Hepatocyte (in vitro differentiated cells): ENCODE results near the gene SYTL3. TPM values are rescaled to one million over a fixed set of nuclear protein-coding genes. Genes with fewer than 3 reads are reported as not detected.
A peak's percentile ranks its signal among the peaks of the same experiment; 100 is the strongest.

Experiments
- DNase-seq: peaks from one replicate; pipeline ENCODE4 v3.0.0-alpha.2; 2016; ENCODE audit warnings: low spot score
- H2AFZ ChIP-seq: fragments of 200-600 bp; sonication (generic); 2 replicates; pipeline ENCODE4 v1.6.0; 2016; ENCODE audit warnings: antibody characterized with exemption, mild to moderate bottlenecking
- H3K27ac ChIP-seq: fragments of 200-600 bp; sonication (generic); 2 replicates; pipeline ENCODE4 v1.5.1; 2016; ENCODE audit warnings: mild to moderate bottlenecking
- H3K27me3 ChIP-seq: fragments of 200-600 bp; sonication (generic); 2 replicates; pipeline ENCODE4 v1.6.1; 2016
- H3K36me3 ChIP-seq: fragments of 200-600 bp; sonication (generic); replicated peaks from 2 replicates; pipeline ENCODE4 v1.5.1; 2016; ENCODE audit warnings: low read depth; ENCODE audit not compliant: insufficient read depth
- H3K4me1 ChIP-seq: fragments of 200-600 bp; sonication (generic); 2 replicates; pipeline ENCODE4 v1.5.1; 2016; ENCODE audit warnings: mild to moderate bottlenecking, moderate library complexity; ENCODE audit not compliant: insufficient read depth
- H3K4me2 ChIP-seq: fragments of 200-600 bp; sonication (generic); 2 replicates; pipeline ENCODE4 v1.6.0; 2016
- H3K4me3 ChIP-seq: fragments of 200-600 bp; sonication (generic); 2 replicates; pipeline ENCODE4 v1.5.1; 2016; ENCODE audit warnings: mild to moderate bottlenecking
- H3K79me2 ChIP-seq: fragments of 200-600 bp; sonication (generic); 2 replicates; pipeline ENCODE4 v1.6.0; 2017; ENCODE audit warnings: mild to moderate bottlenecking
- H3K9me2 ChIP-seq: fragments of 200-600 bp; sonication (generic); replicated peaks from 2 replicates; pipeline ENCODE4 v1.6.0; 2017; ENCODE audit warnings: mild to moderate bottlenecking; ENCODE audit not compliant: insufficient read depth
- H3K9me3 ChIP-seq: fragments of 200-600 bp; sonication (generic); 2 replicates; pipeline ENCODE4 v1.5.1; 2016; ENCODE audit warnings: low read depth, mild to moderate bottlenecking
- H4K20me1 ChIP-seq: fragments of 200-600 bp; sonication (generic); 2 replicates; pipeline ENCODE4 v1.6.0; 2016; ENCODE audit warnings: mild to moderate bottlenecking; ENCODE audit not compliant: insufficient read depth, poor library complexity, severe bottlenecking
- CTCF ChIP-seq: fragments of 200-600 bp; sonication (generic); IDR thresholded peaks from 2 replicates; pipeline ENCODE4 v1.5.1; 2016; ENCODE audit warnings: antibody characterized with exemption, mild to moderate bottlenecking; ENCODE audit not compliant: poor library complexity
- EZH2 ChIP-seq: fragments of 200-600 bp; sonication (generic); IDR thresholded peaks from 2 replicates; pipeline ENCODE4 v1.6.1; 2016; ENCODE audit warnings: antibody characterized with exemption, mild to moderate bottlenecking, borderline replicate concordance
- EZH2phosphoT487 ChIP-seq: fragments of 200-600 bp; sonication (generic); IDR thresholded peaks from one replicate; pipeline ENCODE4 v1.6.1; 2018; ENCODE audit warnings: antibody characterized with exemption, mild to moderate bottlenecking, low read depth, moderate library complexity; ENCODE audit not compliant: unreplicated experiment, severe bottlenecking
- WGBS: methylation state at CpG from one replicate; pipeline ENCODE4 v1.1.6; 2016; ENCODE audit warnings: low lambda C conversion rate; ENCODE audit errors: missing lambda C conversion rate; 5-methylcytosine and 5-hydroxymethylcytosine counted together
- polyA plus RNA-seq: library from polyadenylated mRNA; unstranded; fragments of >200 nt; fragmentation: Nextera tagmentation; extraction: Ambion mirVana; gene quantifications from 2 replicates; pipeline ENCODE4 v1.2.1, GENCODE V29; 2016
- total RNA-seq: library from RNA; depleted of rRNA; stranded (reverse); fragments of >200 nt; gene quantifications from 2 replicates; pipeline ENCODE4 v1.2.3, GENCODE V29; 2014

Gene SYTL3
- total and polyA plus RNA-seq, 2 experiments from 2014 or later = 1.4 to 1.5 TPM

DNA sequence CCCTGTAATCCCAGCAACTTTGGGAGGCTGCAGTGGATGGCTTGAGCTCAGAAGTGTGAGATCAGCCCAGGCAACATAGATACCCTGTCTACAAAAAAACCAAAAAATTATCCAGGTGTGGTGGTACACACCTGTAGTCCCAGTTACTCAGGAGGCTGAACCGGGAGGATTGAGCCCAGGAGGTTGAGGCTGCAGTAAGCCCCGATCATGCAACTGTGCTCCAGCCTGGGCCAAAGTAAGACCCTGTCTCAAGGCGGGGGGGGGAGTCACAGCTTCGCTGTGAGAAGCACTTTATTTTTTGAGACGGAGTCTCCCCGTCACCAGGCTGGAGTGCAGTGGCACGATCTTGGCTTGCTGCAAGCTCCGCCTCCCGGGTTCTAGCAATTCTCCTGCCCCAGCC is 115.1 kb downstream of the SYTL3 start:
- TF ChIP-seq CTCF (no peak), EZH2 (no peak), EZH2phosphoT487 (no peak)
- H2AFZ ChIP-seq = no peak overlapping the region
- no peaks in the 10 kb centered on the region for H3K27me3 ChIP-seq
- peaks cover 24% of the 10 kb centered on the region for H3K4me1 ChIP-seq
- no peaks in the 10 kb centered on the region for H4K20me1 ChIP-seq
- H3K9me3 ChIP-seq = no peaks in the 10 kb centered on the region
- no peak overlapping the region for H3K4me3 ChIP-seq
- peak; percentile 13 for DNase-seq
- peaks cover 3% of the 10 kb centered on the region for H3K36me3 ChIP-seq
- no peak overlapping the region for H3K4me2 ChIP-seq
- no peaks in the 10 kb centered on the region for H3K9me2 ChIP-seq
- peak overlapping the region; percentile 88 for H3K27ac ChIP-seq
- H3K79me2 ChIP-seq = peaks cover under 1% of the 10 kb centered on the region
- WGBS = 93% methylated on average over 9 of the region's 9 CpGs

GRCh38 chr6:158765499-158766068 is 115.7 kb downstream of the SYTL3 start:
- DNase-seq = peak; percentile 11
- H3K36me3 ChIP-seq = peaks cover 3% of the 10 kb centered on the region
- H3K9me2 ChIP-seq = no peaks in the 10 kb centered on the region
- H3K27ac ChIP-seq = peak overlapping the region; percentile 88
- H3K27me3 ChIP-seq = no peaks in the 10 kb centered on the region
- no peak overlapping the region for H2AFZ ChIP-seq
- H3K4me2 ChIP-seq = no peak overlapping the region
- TF ChIP-seq CTCF (no peak), EZH2phosphoT487 (no peak), EZH2 (no peak)
- H3K79me2 ChIP-seq = peaks cover 5% of the 10 kb centered on the region
- H3K9me3 ChIP-seq = no peaks in the 10 kb centered on the region
- no peaks in the 10 kb centered on the region for H4K20me1 ChIP-seq
- peaks cover 24% of the 10 kb centered on the region for H3K4me1 ChIP-seq
- H3K4me3 ChIP-seq = no peak overlapping the region
- WGBS = 87% methylated on average over 13 of the region's 13 CpGs

DNA sequence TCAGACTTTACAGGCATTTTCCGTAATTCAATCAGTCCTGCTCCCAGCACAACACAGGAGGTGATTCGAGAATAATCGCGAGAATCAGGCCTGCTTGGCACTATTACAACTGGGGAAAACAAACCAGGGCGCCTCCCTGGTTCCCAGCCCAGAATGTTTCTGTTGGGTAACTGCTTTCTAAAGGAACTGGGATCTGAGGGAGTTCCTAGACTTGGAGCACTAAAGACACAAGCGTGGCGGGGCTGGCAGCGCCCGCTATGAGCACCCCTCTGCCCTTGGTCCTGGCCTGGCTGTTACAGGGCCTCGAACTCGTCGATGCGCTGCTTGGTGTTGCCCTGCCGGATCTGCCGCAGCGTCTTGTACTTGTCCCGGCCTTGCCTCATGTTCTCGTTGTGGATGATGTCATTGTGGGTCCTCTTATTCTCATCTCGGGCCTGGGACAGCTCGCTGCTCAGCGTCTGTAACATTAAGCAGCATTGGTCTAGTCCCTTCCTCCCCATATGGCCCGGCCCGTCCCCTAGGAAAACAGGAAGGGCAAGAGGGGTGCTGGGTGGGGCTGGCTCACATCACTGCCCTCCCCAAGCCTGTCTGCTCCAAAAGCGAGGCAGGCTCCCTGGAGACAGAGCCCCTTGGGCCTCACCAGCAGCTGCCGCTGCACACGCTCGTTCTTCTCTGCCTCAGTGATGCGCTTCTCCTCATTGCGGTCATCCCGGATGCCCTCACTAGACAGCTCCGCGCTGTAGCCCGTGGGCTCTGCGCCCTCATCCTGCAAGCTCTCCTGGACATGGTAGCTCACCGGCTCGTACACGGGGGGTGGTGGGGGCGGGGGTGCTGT is 117.0 kb downstream of the SYTL3 start:
- Histone ChIP-seq H2AFZ (no peak overlapping the region), H3K4me3 (no peak overlapping the region), H3K9me3 (no peaks in the 10 kb centered on the region), H3K9me2 (no peaks in the 10 kb centered on the region), H3K36me3 (peaks cover 3% of the 10 kb centered on the region), H3K27me3 (no peaks in the 10 kb centered on the region), H3K4me2 (no peak overlapping the region), H3K79me2 (peaks cover 17% of the 10 kb centered on the region), H3K4me1 (peaks cover 24% of the 10 kb centered on the region), H3K27ac (peak overlapping the region; percentile 40), H4K20me1 (peaks cover 3% of the 10 kb centered on the region)
- 97% methylated on average over 31 of the region's 38 CpGs for WGBS
- TF ChIP-seq CTCF (no peak), EZH2phosphoT487 (no peak), EZH2 (no peak)
- DNase-seq = no peak
